Neural cell (in vitro differentiated cells): ENCODE measurements around the gene GAB4.

ENCODE experiments used
- CTCF ChIP-seq: fragments of 450-650 bp; IDR thresholded peaks from 2 replicates; pipeline ENCODE4 v1.5.1; 2014; ENCODE audit warnings: antibody characterized with exemption, mild to moderate bottlenecking, moderate library complexity; ENCODE audit not compliant: poor library complexity, severe bottlenecking
- EP300 ChIP-seq: fragments of 450-650 bp; conservative IDR thresholded peaks from 2 replicates; pipeline ENCODE4 v1.6.1; 2014; ENCODE audit warnings: antibody characterized with exemption, mild to moderate bottlenecking, moderate library complexity; ENCODE audit not compliant: poor library complexity, severe bottlenecking
- EZH2 ChIP-seq: fragments of 200-600, 300-800 bp; shearing (Covaris generic), sonication (generic); IDR thresholded peaks from 2 replicates; pipeline ENCODE4 v1.6.1; 2014; ENCODE audit warnings: antibody characterized with exemption, low read length, borderline replicate concordance, mild to moderate bottlenecking; ENCODE audit not compliant: insufficient read depth, poor library complexity, severe bottlenecking
- MXI1 ChIP-seq: fragments of 450-650 bp; conservative IDR thresholded peaks from 2 replicates; pipeline ENCODE4 v1.6.1; 2014; ENCODE audit warnings: antibody characterized with exemption, mild to moderate bottlenecking; ENCODE audit not compliant: poor library complexity, severe bottlenecking
- POLR2AphosphoS5 ChIP-seq: IDR thresholded peaks from 2 replicates; pipeline ENCODE4 v1.6.1; 2012
- RAD21 ChIP-seq: fragments of 450-650 bp; conservative IDR thresholded peaks from 2 replicates; pipeline ENCODE4 v1.6.1; 2014; ENCODE audit warnings: antibody characterized with exemption, mild to moderate bottlenecking, moderate library complexity

- TF ChIP-seq POLR2AphosphoS5 (no peak), CTCF (no peak), MXI1 (no peak), EZH2 (no peak), EP300 (no peak), RAD21 (no peak)
Measured at GRCh38 chr22:16935209-16935608, 72.8 kb downstream of the GAB4 start.
